ACHN (cell line): Measurements from ENCODE around the gene PAQR6.
A peak's percentile ranks its signal among the peaks of the same experiment; 100 is the strongest.

Source experiments
- DNase-seq: peaks from one replicate; pipeline ENCODE4 v3.0.0-alpha.2; 2015
- in situ Hi-C: cut with HindIII; loops from 2 replicates; pipeline ENCODE4 v1.10.0; 2017; ENCODE audit warnings: low sequenced_read_pairs, low pct_ligation_motif_present, low pct_unique_long_range_greater_than_20kb

Gene PAQR6

DNA sequence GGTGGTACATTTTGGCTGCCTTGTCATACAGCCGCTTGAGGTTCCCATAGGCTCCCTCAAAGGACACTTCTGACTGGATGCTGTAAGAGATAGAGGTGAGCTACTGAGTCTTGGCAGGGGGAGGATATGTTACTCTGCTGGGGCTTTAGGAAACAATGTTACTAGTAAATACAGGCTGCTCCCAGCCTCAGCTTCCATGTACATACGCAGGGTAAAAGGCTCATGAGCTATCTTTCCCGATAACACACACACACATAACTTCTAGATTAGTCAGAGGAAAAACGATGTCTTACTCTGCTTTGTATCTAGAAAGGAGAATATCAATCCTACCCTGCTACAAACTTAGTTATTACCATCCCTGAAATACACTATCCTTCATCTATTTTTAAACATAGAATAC lies 20.5 kb upstream of the PAQR6 start:
- DNase-seq, result no peak
- in situ Hi-C loops, result no loop called here

GRCh38 chr1:156266051-156266450 lies 18.2 kb upstream of the PAQR6 start:
- in situ Hi-C loops, result no loop called here
- DNase-seq, result no peak

DNA sequence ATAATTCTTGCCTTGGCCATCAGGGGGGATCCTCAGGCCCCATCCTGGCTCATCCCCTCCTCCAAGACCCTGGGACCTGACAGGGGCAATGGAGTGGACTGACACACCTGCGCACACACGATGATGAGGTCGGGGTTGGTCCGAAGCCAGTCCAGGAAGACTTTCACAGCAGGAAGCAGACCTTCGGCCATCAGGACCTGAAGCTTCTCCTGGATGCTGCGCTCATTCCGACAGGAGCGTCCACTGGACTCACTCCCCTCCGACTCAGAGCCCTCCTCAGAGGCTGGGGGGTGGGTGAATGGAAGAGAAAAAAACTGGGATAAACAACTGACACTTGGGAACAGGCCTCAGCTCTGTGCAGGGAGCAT lies 15.4 kb upstream of the PAQR6 start:
- DNase-seq, result no peak
- in situ Hi-C loops, result no loop called here

DNA sequence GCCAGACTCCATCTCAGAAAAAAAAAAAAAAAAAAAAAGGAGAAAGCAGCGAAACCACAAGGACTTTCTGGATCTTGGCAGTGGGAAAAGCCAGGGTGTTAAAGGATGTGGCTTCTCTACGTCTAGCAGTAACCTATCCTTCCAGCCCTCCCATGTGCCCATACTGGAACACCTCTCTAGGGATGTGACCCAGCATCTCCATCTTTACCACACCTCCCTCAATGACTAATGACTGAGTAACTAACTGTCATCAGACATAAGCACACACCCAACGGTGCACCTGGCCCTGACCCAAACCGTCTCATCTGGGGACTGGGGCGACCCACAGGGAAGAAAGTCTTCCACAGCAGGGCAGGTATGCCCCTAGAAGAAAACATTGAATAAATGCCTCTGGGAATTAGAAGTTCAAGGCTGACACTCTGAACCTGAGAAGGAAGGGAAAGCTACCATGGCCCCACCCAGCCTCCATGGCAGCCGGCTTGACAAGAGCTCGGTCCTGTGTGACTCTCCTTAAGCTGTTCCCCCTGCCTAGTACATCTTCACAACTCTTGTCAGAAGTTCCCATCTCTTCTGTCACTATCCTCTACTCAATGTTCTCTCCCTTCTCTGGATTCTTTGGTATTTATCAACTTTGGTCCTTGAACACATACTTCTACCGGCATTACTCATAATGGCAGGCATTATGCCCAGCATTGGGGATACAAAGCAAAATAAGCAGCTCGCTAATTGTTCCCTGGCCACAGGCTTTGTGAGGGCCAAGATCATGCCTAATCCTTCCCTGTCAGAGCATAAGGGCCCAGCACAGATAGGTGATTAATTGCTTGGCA lies 14.8 kb upstream of the PAQR6 start:
- peak; percentile 28 for DNase-seq
- in situ Hi-C loops, result no loop called here

- in situ Hi-C loops, result no loop called here
- DNase-seq, result no peak
These were observed 13.0 kb upstream of the PAQR6 start for GRCh38 chr1:156260896-156261295.

DNA sequence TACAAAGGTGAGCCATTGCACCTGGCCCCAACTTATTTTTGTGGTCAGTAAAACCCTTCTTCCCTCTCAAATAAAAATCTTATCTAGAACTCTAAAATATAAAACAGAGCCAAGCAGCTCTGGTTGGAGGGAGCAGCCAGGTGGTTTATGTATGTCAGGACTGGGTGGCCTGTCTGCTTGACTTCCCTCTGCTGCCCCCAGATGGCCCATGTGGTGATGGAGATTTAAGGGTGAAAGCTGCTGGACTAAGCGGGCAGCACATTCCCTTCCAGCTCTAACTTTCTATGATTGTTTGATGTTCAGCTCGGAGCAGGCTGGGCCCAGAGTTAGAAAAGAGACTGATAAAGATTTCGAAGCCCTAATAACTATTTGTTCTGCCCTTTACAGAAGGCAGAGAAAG lies 11.9 kb upstream of the PAQR6 start:
- DNase-seq, result peak; percentile 33
- in situ Hi-C loops, result no loop called here

DNA sequence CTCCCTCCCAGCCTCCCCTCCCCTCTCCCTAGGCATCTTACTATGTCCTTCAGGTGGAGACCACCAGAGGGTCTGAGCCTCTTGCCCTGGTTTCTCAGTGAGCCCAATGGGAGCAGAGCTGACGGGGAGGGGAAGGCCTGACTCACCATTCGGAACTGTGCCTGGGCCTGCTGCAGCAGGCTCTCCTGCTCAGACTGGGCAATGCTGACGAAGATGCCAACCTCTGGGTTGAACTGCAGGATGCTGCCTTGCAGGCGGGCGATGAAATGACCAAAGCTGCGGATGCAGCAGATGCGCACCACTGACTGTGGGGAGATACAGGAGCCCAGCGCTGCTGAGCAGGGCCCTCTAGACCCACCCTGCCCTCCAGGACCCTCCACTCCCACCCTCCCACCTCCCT lies 11.0 kb upstream of the PAQR6 start:
- in situ Hi-C loops, result no loop called here
- no peak for DNase-seq

GRCh38 chr1:156257711-156258110 lies 9.9 kb upstream of the PAQR6 start:
- no peak for DNase-seq
- in situ Hi-C loops, result no loop called here

DNA sequence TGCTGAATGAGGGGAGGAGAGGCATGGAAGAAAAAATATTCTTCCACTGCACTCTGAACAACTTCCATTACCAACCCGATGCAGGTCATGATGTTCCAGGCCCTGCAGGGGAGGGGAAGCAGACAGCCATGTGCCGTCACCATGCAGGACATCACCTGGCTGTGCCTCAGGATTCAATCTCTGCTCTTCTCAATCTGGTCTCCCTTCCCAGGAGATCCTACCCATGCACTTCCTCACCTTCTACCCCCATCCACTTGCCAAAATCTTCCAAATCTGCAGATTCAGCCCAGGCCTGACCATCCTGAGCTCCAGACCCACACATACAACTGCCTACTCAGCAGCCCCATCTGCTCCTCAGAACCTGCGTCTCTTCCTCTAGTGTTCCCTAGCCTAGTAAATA lies 5.8 kb upstream of the PAQR6 start:
- DNase-seq, result no peak
- in situ Hi-C loops, result no loop called here

DNA sequence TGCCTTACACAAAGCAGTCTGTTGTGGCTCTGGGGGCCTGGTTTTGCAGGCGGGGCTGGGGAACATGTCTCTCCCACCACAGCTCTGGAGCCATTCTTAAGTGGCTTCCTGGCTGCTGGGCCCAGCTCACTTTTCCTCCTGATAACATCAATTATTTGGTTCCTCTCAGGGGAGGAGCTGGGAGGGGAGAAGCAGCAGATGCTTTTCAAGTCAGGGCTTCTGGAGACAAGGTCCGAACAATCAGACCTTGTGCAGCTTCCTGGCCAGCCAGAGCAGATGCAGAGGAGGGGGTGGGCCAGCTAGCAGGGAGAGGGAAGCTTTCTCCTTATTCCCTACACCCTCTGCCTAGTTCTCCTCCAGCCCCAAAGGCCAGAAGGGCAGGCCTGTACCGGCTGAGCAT lies 3.7 kb upstream of the PAQR6 start:
- in situ Hi-C loops, result no loop called here

DNA sequence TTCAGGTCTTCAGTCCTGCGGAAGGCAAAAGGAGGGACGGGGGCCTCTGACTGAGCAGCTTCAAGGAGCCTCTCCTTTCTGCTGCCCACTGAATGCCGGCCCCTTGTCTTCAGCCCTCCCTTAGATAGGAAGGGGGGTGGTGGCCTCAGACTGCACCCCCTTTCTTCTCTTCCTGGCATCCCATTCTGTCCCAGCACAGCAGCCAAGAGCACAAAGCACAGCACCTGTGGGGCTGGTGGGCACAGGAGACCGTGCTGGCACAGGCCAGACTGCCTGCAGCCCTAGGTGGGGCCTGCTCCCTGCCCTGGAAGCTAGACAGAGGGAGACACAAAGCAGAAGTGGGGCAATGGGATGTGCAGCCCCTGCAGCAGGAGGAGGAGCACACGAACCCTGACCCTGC lies 1.7 kb upstream of the PAQR6 start:
- in situ Hi-C loops, result no loop called here

More for the DNA sequence above, 3.7 kb upstream of the PAQR6 start:
- no peak for DNase-seq

DNA sequence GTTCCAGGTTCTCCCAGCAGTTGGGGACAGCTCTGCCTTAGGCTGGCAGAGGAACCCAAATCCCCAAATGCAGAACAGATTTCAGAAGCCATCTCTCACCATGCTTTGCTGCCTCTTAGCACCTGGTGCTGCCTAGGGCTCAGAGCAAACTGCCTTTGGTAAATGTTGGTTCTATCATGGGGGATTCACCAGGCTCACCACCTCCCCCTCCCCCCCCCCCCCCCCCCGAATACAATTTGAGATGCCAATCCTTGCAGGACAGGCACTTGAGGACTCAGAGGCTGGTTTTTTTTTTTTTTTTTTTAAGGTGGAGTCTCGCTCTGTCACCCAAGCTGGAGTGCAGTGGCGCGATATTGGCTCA lies 447 bp upstream of the PAQR6 start:
- in situ Hi-C loops, result no loop called here
- no peak for DNase-seq

More for the DNA sequence above, 1.7 kb upstream of the PAQR6 start:
- DNase-seq, result no peak

- DNase-seq, result no peak
- in situ Hi-C loops, result no loop called here
These were observed 936 bp downstream of the PAQR6 start for GRCh38 chr1:156246781-156247459.

- DNase-seq, result no peak
- in situ Hi-C loops, result no loop called here
These were observed 1.5 kb downstream of the PAQR6 start for GRCh38 chr1:156246241-156246780.

DNA sequence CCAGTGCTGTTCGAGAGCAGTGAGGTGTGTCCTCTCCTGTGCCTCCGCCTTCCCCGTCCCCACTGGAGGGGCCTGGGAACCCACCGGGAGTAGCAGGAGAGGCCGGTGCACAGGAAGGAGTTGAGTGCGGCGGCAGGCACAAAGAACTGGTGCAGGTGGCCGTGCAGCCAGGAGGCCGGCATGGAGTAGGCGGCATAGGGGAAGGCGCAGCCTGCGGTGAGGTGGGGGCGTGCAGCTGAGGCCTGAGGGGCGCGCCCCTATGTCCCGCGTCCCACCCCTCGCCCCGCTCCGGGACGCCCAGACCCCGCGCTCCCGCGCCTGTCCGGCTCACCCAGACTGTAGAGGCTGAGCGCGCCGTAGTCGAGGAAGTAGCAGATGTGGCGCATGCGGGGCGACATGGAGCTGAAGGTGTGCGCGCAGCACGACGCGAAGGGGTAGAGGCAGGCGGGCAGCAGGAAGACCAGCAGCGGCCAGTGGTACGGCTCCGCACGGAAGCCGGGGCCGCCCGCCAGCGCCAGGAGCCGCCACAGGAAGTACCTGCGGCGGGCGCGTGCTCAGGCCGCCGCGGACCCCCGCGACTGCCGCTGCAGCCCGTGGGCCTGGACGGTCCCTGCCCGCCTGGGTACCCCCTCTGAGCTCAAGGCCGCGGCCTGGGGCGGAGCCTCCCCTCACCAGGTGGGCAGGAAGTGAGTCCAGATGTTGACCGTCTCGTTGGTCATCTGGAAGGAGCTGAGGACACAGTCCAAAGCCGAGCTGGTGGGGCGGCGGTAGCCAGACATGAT lies 2.2 kb downstream of the PAQR6 start:
- DNase-seq, result no peak
- in situ Hi-C loops, result no loop called here

DNA sequence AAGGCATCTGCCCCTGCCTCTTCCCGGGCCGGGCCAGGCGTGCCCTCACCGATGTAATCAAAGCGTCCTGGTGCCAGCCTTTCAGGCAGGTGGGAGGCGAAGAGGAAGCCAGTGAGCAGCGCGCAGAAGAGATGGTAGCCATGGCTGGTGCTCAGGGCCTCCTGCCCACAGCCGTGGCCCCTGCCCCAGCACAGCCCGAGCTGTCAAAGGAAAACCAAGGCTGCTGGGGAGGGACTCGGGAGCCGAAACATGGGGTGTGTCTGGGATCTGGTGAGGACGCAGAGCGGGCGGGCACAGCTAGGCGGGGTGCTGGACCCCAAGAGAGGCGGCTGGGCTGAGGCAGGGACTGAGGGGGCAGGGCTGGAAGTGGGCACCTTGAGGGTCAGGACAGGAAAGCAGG lies 3.1 kb downstream of the PAQR6 start:
- in situ Hi-C loops, result no loop called here
- DNase-seq, result no peak

DNA sequence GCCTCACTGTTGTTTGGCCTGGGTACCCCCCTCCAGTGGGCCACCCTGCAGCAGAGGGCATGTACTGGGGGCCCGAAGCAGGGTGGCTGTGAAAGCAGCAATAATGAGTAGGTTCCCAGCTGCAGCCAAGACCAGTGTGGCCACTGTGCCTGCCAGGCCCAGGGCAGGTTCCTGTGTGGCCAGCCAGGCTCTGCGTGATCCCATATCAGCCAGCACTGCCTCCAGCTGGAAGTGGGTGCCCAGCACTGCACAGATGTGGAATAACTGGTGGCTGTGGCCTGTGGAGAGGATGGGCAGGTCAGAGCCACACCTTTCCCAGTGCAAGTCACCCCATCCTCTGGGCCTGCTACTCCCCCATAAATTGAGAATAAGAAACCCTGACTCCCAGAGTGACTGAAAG lies 3.7 kb downstream of the PAQR6 start:
- no peak for DNase-seq
- in situ Hi-C loops, result no loop called here

DNA sequence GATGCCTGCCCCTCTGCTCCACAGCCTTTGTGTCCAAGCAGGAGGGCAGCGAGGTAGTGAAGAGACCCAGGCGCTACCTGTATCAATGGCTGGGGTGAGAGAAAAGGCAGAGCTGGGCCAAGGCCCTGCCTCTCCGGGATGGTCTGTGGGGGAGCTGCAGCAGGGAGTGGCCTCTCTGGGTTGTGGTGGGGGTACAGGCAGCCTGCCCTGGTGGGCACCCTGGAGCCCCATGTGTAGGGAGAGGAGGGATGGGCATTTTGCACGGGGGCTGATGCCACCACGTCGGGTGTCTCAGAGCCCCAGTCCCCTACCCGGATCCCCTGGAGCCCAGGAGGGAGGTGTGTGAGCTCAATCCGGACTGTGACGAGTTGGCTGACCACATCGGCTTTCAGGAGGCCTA lies 5.1 kb downstream of the PAQR6 start:
- no peak for DNase-seq
- in situ Hi-C loops, result no loop called here

GRCh38 chr1:156241926-156242325 lies 5.9 kb downstream of the PAQR6 start, which contains the start of gene BGLAP:
Gene BGLAP (plus strand): TSS chr1:156242184. CDS start chr1:156242232, 48 bp downstream.
- no peak for DNase-seq
- in situ Hi-C loops, result no loop called here
